ENCODE measurements around the gene ZNF22. TPM values are rescaled to one million over a fixed set of nuclear protein-coding genes. Genes with fewer than 3 reads are reported as not detected.

The ZNF22 gene
- 32.1 and 33.0 TPM in 2 replicates for total RNA-seq

- DNase-seq (ENCODE audit: low read depth in 2 of 2), result peak in 1 of 2 donors; percentile 82
These were observed at the start of gene ZNF22 for GRCh38 chr10:45000752-45001380. TSS of gene ZNF22 (plus strand) at chr10:45000923. CDS start at chr10:45003369, 2,446 bp downstream.

GRCh38 chr10:44951576-44952226 lies 49.0 kb upstream of the ZNF22 start:
- DNase-seq (ENCODE audit: low read depth in 2 of 2), result no peak

- DNase-seq (ENCODE audit: low read depth in 2 of 2), result no peak
These were observed 47.9 kb upstream of the ZNF22 start for GRCh38 chr10:44952779-44953231.

- DNase-seq (ENCODE audit: low read depth in 2 of 2), result no peak
These were observed 46.7 kb upstream of the ZNF22 start for GRCh38 chr10:44954042-44954441.

GRCh38 chr10:44954962-44955361 lies 45.8 kb upstream of the ZNF22 start:
- DNase-seq (ENCODE audit: low read depth in 2 of 2), result no peak

GRCh38 chr10:44955413-44956070 lies 45.2 kb upstream of the ZNF22 start:
- no peak for DNase-seq (ENCODE audit: low read depth in 2 of 2)

GRCh38 chr10:44956226-44956625 lies 44.5 kb upstream of the ZNF22 start:
- no peak for DNase-seq (ENCODE audit: low read depth in 2 of 2)

GRCh38 chr10:44956717-44957706 lies 43.7 kb upstream of the ZNF22 start:
- no peak for DNase-seq (ENCODE audit: low read depth in 2 of 2)

- peak in 1 of 2 donors; percentile 35 for DNase-seq (ENCODE audit: low read depth in 2 of 2)
These were observed 42.4 kb upstream of the ZNF22 start for GRCh38 chr10:44958196-44958897.

GRCh38 chr10:44958898-44959246 lies 41.9 kb upstream of the ZNF22 start:
- DNase-seq (ENCODE audit: low read depth in 2 of 2), result no peak

GRCh38 chr10:44959247-44960087 lies 41.3 kb upstream of the ZNF22 start, which contains the start of gene RASSF4:
TSS of gene RASSF4 (plus strand) at chr10:44959802. CDS start at chr10:44970203, 10,401 bp downstream.
- DNase-seq (ENCODE audit: low read depth in 2 of 2), result peak in 1 of 2 donors; percentile 84

- DNase-seq (ENCODE audit: low read depth in 2 of 2), result no peak
These were observed 40.6 kb upstream of the ZNF22 start for GRCh38 chr10:44960088-44960460.

- DNase-seq (ENCODE audit: low read depth in 2 of 2), result no peak
These were observed 40.1 kb upstream of the ZNF22 start for GRCh38 chr10:44960482-44961229.

GRCh38 chr10:44961230-44961571 lies 39.5 kb upstream of the ZNF22 start:
- no peak for DNase-seq (ENCODE audit: low read depth in 2 of 2)

- DNase-seq (ENCODE audit: low read depth in 2 of 2), result no peak
These were observed 38.6 kb upstream of the ZNF22 start for GRCh38 chr10:44961931-44962750.

- no peak for DNase-seq (ENCODE audit: low read depth in 2 of 2)
These were observed 37.6 kb upstream of the ZNF22 start for GRCh38 chr10:44962870-44963738.
